Smooth muscle cell (in vitro differentiated cells): Measurements from ENCODE around the gene NGEF. TPM values are rescaled to one million over a fixed set of nuclear protein-coding genes. Genes with fewer than 3 reads are reported as not detected.

Experiments used
- DNase-seq: peaks from one replicate; lab custom pipeline; 2025; ENCODE audit not compliant: unreplicated experiment; lab: John Stamatoyannopoulos, UW
- H2AFZ ChIP-seq: fragments of 200-600 bp; sonication (generic); 2 replicates; pipeline ENCODE4 v1.6.0; 2016; ENCODE audit warnings: antibody characterized with exemption, low read depth, mild to moderate bottlenecking
- H3F3A ChIP-seq: fragments of 200-600 bp; sonication (generic); 2 replicates; pipeline ENCODE4 v1.6.0; 2017; ENCODE audit warnings: antibody characterized with exemption, low read depth
- H3K27ac ChIP-seq: fragments of 200-600 bp; sonication (generic); 2 replicates; pipeline ENCODE4 v1.5.1; 2016; ENCODE audit warnings: low read depth, mild to moderate bottlenecking
- H3K27me3 ChIP-seq: fragments of 200-600 bp; sonication (generic); 2 replicates; pipeline ENCODE4 v1.6.1; 2016; ENCODE audit warnings: low read depth, mild to moderate bottlenecking
- H3K36me3 ChIP-seq: fragments of 200-600 bp; sonication (generic); 2 replicates; pipeline ENCODE4 v1.5.1; 2016; ENCODE audit warnings: low read depth
- H3K4me1 ChIP-seq: fragments of 200-600 bp; sonication (generic); 2 replicates; pipeline ENCODE4 v1.5.1; 2016; ENCODE audit warnings: low read depth
- H3K4me2 ChIP-seq: fragments of 200-600 bp; sonication (generic); 2 replicates; pipeline ENCODE4 v1.6.0; 2016; ENCODE audit warnings: mild to moderate bottlenecking
- H3K4me3 ChIP-seq: fragments of 200-600 bp; sonication (generic); 2 replicates; pipeline ENCODE4 v1.5.1; 2016; ENCODE audit warnings: mild to moderate bottlenecking
- H3K79me2 ChIP-seq: fragments of 200-600 bp; sonication (generic); 2 replicates; pipeline ENCODE4 v1.6.0; 2016; ENCODE audit warnings: low read depth, mild to moderate bottlenecking
- H3K9ac ChIP-seq: fragments of 200-600 bp; sonication (generic); 2 replicates; pipeline ENCODE4 v1.6.0; 2016; ENCODE audit warnings: low read depth
- H3K9me3 ChIP-seq: fragments of 200-600 bp; sonication (generic); replicated peaks from 2 replicates; pipeline ENCODE4 v1.5.1; 2016; ENCODE audit warnings: low read depth
- H4K20me1 ChIP-seq: fragments of 200-600 bp; sonication (generic); 2 replicates; pipeline ENCODE4 v1.6.0; 2016; ENCODE audit warnings: low read depth
- WGBS: methylation state at CpG from one replicate; pipeline ENCODE4 v1.1.7; 2016; ENCODE audit warnings: low lambda C conversion rate; 5-methylcytosine and 5-hydroxymethylcytosine counted together
- polyA plus RNA-seq: library from polyadenylated mRNA; unstranded; fragments of >200 nt; fragmentation: Nextera tagmentation; extraction: Ambion mirVana; gene quantifications from 2 replicates; pipeline ENCODE4 v1.2.1, GENCODE V29; 2016
- total RNA-seq: library from RNA; depleted of rRNA; stranded (reverse); fragments of >200 nt; gene quantifications from 2 replicates; pipeline ENCODE4 v1.2.3, GENCODE V29; 2014
- TF ChIP-seq, protein P1 (sequence below): fragments of 200-600 bp; sonication (generic); IDR thresholded peaks from 2 replicates; pipeline ENCODE4 v1.5.1; 2017; ENCODE audit warnings: borderline replicate concordance, mild to moderate bottlenecking, antibody characterized with exemption; ENCODE audit not compliant: insufficient read depth, poor library complexity, severe bottlenecking

Gene NGEF
- total and polyA plus RNA-seq, 2 experiments from 2014 or later: 0.09 TPM; not detected in 1

GRCh38 chr2:232919141-232919540 lies 93.9 kb downstream of the NGEF start:
- Histone ChIP-seq H3K4me1 (no peaks in the 10 kb centered on the region), H3K27ac (no peak overlapping the region), H3K36me3 (no peaks in the 10 kb centered on the region), H4K20me1 (no peaks in the 10 kb centered on the region), H3K9me3 (no peaks in the 10 kb centered on the region), H3K4me3 (no peak overlapping the region), H3K4me2 (no peak overlapping the region), H3K27me3 (peaks cover 20% of the 10 kb centered on the region), H3K79me2 (no peaks in the 10 kb centered on the region), H2AFZ (no peak overlapping the region), H3F3A (no peaks in the 10 kb centered on the region), H3K9ac (no peak overlapping the region)
- TF ChIP-seq, protein P1, sequence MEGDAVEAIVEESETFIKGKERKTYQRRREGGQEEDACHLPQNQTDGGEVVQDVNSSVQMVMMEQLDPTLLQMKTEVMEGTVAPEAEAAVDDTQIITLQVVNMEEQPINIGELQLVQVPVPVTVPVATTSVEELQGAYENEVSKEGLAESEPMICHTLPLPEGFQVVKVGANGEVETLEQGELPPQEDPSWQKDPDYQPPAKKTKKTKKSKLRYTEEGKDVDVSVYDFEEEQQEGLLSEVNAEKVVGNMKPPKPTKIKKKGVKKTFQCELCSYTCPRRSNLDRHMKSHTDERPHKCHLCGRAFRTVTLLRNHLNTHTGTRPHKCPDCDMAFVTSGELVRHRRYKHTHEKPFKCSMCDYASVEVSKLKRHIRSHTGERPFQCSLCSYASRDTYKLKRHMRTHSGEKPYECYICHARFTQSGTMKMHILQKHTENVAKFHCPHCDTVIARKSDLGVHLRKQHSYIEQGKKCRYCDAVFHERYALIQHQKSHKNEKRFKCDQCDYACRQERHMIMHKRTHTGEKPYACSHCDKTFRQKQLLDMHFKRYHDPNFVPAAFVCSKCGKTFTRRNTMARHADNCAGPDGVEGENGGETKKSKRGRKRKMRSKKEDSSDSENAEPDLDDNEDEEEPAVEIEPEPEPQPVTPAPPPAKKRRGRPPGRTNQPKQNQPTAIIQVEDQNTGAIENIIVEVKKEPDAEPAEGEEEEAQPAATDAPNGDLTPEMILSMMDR: no peak
- WGBS: 95% methylated on average over 6 of the region's 6 CpGs
- DNase-seq: no peak

- Histone ChIP-seq H3K4me3 (no peak overlapping the region), H3K27me3 (peaks cover 11% of the 10 kb centered on the region), H3K9ac (no peak overlapping the region), H3F3A (no peaks in the 10 kb centered on the region), H3K4me2 (no peak overlapping the region), H3K4me1 (no peaks in the 10 kb centered on the region), H4K20me1 (no peaks in the 10 kb centered on the region), H3K36me3 (no peaks in the 10 kb centered on the region), H2AFZ (no peak overlapping the region), H3K27ac (no peak overlapping the region), H3K79me2 (no peaks in the 10 kb centered on the region), H3K9me3 (no peaks in the 10 kb centered on the region)
- 86% methylated on average over 2 of the region's 2 CpGs for WGBS
- DNase-seq: no peak
- TF ChIP-seq, protein P1: no peak
Measured at GRCh38 chr2:232913903-232914302, 99.2 kb downstream of the NGEF start.

GRCh38 chr2:232911712-232912277 lies 101.3 kb downstream of the NGEF start:
- Histone ChIP-seq H3K4me3 (no peak overlapping the region), H3K4me1 (peaks cover 5% of the 10 kb centered on the region), H4K20me1 (no peaks in the 10 kb centered on the region), H2AFZ (no peak overlapping the region), H3K4me2 (no peak overlapping the region), H3K9ac (no peak overlapping the region), H3K27me3 (peaks cover 8% of the 10 kb centered on the region), H3K9me3 (no peaks in the 10 kb centered on the region), H3F3A (no peaks in the 10 kb centered on the region), H3K36me3 (no peaks in the 10 kb centered on the region), H3K27ac (no peak overlapping the region), H3K79me2 (no peaks in the 10 kb centered on the region)
- no peak for DNase-seq
- TF ChIP-seq, protein P1: no peak
- 50% methylated on average over 1 of the region's 1 CpG for WGBS

DNA sequence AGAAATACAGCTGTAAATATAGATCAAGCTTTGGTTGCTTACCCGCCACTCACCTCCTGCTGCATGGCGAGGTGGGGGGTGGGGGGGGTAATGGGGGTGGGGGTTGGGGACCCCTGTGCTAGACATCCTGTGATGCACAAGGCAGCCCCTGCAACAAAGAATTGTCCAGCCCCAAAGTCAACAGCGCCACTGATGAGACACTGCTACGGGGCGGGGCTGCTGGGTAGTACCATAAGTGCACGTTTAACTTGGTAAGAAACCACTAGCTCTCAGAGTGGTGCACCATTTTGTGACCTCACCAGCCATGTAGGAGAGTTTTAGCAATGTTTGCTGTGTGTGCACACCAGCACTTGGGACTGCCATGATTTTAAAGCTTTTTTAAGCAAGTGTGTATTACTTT lies 102.7 kb downstream of the NGEF start:
- Histone ChIP-seq H3K27me3 (no peaks in the 10 kb centered on the region), H3K36me3 (no peaks in the 10 kb centered on the region), H4K20me1 (no peaks in the 10 kb centered on the region), H2AFZ (no peak overlapping the region), H3K4me2 (no peak overlapping the region), H3K9me3 (no peaks in the 10 kb centered on the region), H3K4me1 (peaks cover 5% of the 10 kb centered on the region), H3K27ac (no peak overlapping the region), H3K79me2 (no peaks in the 10 kb centered on the region), H3K4me3 (no peak overlapping the region), H3K9ac (no peak overlapping the region), H3F3A (no peaks in the 10 kb centered on the region)
- DNase-seq: no peak
- 96% methylated on average over 6 of the region's 6 CpGs for WGBS
- TF ChIP-seq, protein P1: no peak
